ENCODE data around the gene ITCH.
"Not testable (repeated sequence)": the region's sequence is repeated elsewhere in the genome, so short reads cannot be mapped to it uniquely, and the experiment has no call there.

ITCH gene

GRCh38 chr20:34363465-34364222 is 571 bp downstream of the ITCH start:
- in situ Hi-C loops (cut with HindIII; ENCODE audit: low sequenced_read_pairs) = no loop called here
- H3K4me3 ChIP-seq (ENCODE audit: low read depth, low read length) = peak overlapping the region; percentile 85
- no peak for DNase-seq (ENCODE audit: low read depth)
- no peak for TF ChIP-seq CTCF (IDR thresholded peaks at IDR 0.05; ENCODE audit: low read depth, low read length, missing control alignments)

GRCh38 chr20:34364223-34364506 is 1.1 kb downstream of the ITCH start:
- in situ Hi-C loops (cut with HindIII; ENCODE audit: low sequenced_read_pairs) = no loop called here
- TF ChIP-seq CTCF (IDR thresholded peaks at IDR 0.05; ENCODE audit: low read depth, low read length, missing control alignments) = no peak
- H3K4me3 ChIP-seq (ENCODE audit: low read depth, low read length) = peak overlapping the region; percentile 85
- DNase-seq (ENCODE audit: low read depth) = no peak

GRCh38 chr20:34365765-34366213 is 2.7 kb downstream of the ITCH start:
- in situ Hi-C loops (cut with HindIII; ENCODE audit: low sequenced_read_pairs) = no loop called here
- no peak for TF ChIP-seq CTCF (IDR thresholded peaks at IDR 0.05; ENCODE audit: low read depth, low read length, missing control alignments)
- H3K4me3 ChIP-seq (ENCODE audit: low read depth, low read length) = no peak overlapping the region
- no peak for DNase-seq (ENCODE audit: low read depth)

GRCh38 chr20:34367155-34367554 is 4.1 kb downstream of the ITCH start:
- TF ChIP-seq CTCF (IDR thresholded peaks at IDR 0.05; ENCODE audit: low read depth, low read length, missing control alignments) = no peak
- in situ Hi-C loops (cut with HindIII; ENCODE audit: low sequenced_read_pairs) = no loop called here
- DNase-seq (ENCODE audit: low read depth) = no peak
- no peak overlapping the region for H3K4me3 ChIP-seq (ENCODE audit: low read depth, low read length)

- H3K4me3 ChIP-seq (ENCODE audit: low read depth, low read length); in situ Hi-C loops (cut with HindIII; ENCODE audit: low sequenced_read_pairs); DNase-seq (ENCODE audit: low read depth): not testable (repeated sequence)
These were observed 4.8 kb downstream of the ITCH start for GRCh38 chr20:34367911-34368310.

- no peak for DNase-seq (ENCODE audit: low read depth)
- in situ Hi-C loops (cut with HindIII; ENCODE audit: low sequenced_read_pairs) = no loop called here
- TF ChIP-seq CTCF (IDR thresholded peaks at IDR 0.05; ENCODE audit: low read depth, low read length, missing control alignments) = no peak
- no peak overlapping the region for H3K4me3 ChIP-seq (ENCODE audit: low read depth, low read length)
These were observed 5.5 kb downstream of the ITCH start for GRCh38 chr20:34368547-34368946.

- in situ Hi-C loops (cut with HindIII; ENCODE audit: low sequenced_read_pairs) = no loop called here
- TF ChIP-seq CTCF (IDR thresholded peaks at IDR 0.05; ENCODE audit: low read depth, low read length, missing control alignments) = no peak
- H3K4me3 ChIP-seq (ENCODE audit: low read depth, low read length) = no peak overlapping the region
- DNase-seq (ENCODE audit: low read depth) = no peak
These were observed 6.2 kb downstream of the ITCH start for GRCh38 chr20:34369265-34369664.
